Fibroblast of skin of scalp (primary cell): ENCODE measurements around the gene DPY19L2. TPM values are rescaled to one million over a fixed set of nuclear protein-coding genes. Genes with fewer than 3 reads are reported as not detected.
"Not testable (repeated sequence)": the region's sequence is repeated elsewhere in the genome, so short reads cannot be mapped to it uniquely, and the experiment has no call there.

ENCODE experiments used
- DNase-seq: peaks from one replicate; pipeline ENCODE4 v3.0.0-alpha.2; 2013
- polyA plus RNA-seq, 2 experiments: library from polyadenylated mRNA; unstranded; fragments of 120-200 nt; gene quantifications; one replicate each; pipeline ENCODE4 v1.2.1, GENCODE V29; 2013; ENCODE audit not compliant: insufficient read length in 2 of 2

DPY19L2 gene
- 2.7 TPM for polyA plus RNA-seq (2013, experiment 1 of 2; ENCODE audit: insufficient read length)
- polyA plus RNA-seq (2013, experiment 2 of 2; ENCODE audit: insufficient read length), result 2.6 TPM

GRCh38 chr12:63668028-63668799, at the start of gene DPY19L2:
Gene DPY19L2 (minus strand): TSS chr12:63668493. CDS start chr12:63668393, 100 bp downstream.
- peak; percentile 61 for DNase-seq

- DNase-seq, result not testable (repeated sequence)
These were observed 48.6 kb upstream of the DPY19L2 start for GRCh38 chr12:63716891-63717290.

GRCh38 chr12:63715107-63715625, 46.9 kb upstream of the DPY19L2 start:
- not testable (repeated sequence) for DNase-seq

- DNase-seq, result not testable (repeated sequence)
These were observed 46.1 kb upstream of the DPY19L2 start for GRCh38 chr12:63714409-63714808.

GRCh38 chr12:63713681-63714075, 45.4 kb upstream of the DPY19L2 start:
- DNase-seq, result not testable (repeated sequence)

- DNase-seq, result not testable (repeated sequence)
These were observed 44.8 kb upstream of the DPY19L2 start for GRCh38 chr12:63712979-63713680.

GRCh38 chr12:63712376-63712974, 44.2 kb upstream of the DPY19L2 start:
- peak; percentile 6 for DNase-seq

GRCh38 chr12:63711339-63711738, 43.0 kb upstream of the DPY19L2 start:
- DNase-seq, result peak; percentile 46

- no peak for DNase-seq
These were observed 38.0 kb upstream of the DPY19L2 start for GRCh38 chr12:63706336-63706735.

- not testable (repeated sequence) for DNase-seq
These were observed 31.5 kb upstream of the DPY19L2 start for GRCh38 chr12:63699678-63700382.

GRCh38 chr12:63699011-63699410, 30.7 kb upstream of the DPY19L2 start:
- not testable (repeated sequence) for DNase-seq

- DNase-seq, result not testable (repeated sequence)
These were observed 22.5 kb upstream of the DPY19L2 start for GRCh38 chr12:63690837-63691236.

GRCh38 chr12:63689141-63689540, 20.8 kb upstream of the DPY19L2 start:
- DNase-seq, result not testable (repeated sequence)

- DNase-seq, result not testable (repeated sequence)
These were observed 18.3 kb upstream of the DPY19L2 start for GRCh38 chr12:63686623-63687022.

GRCh38 chr12:63685789-63686188, 17.5 kb upstream of the DPY19L2 start:
- not testable (repeated sequence) for DNase-seq

- not testable (repeated sequence) for DNase-seq
These were observed 14.3 kb upstream of the DPY19L2 start for GRCh38 chr12:63682617-63683016.

- DNase-seq, result peak; percentile 20
These were observed 12.5 kb upstream of the DPY19L2 start for GRCh38 chr12:63680758-63681157.

GRCh38 chr12:63672550-63672949, 4.3 kb upstream of the DPY19L2 start:
- not testable (repeated sequence) for DNase-seq

- DNase-seq, result peak; percentile 57
These were observed 1.6 kb upstream of the DPY19L2 start for GRCh38 chr12:63669936-63670335.

- not testable (repeated sequence) for DNase-seq
These were observed 1.1 kb upstream of the DPY19L2 start for GRCh38 chr12:63669427-63669826.

- DNase-seq, result peak; percentile 11
These were observed 590 bp upstream of the DPY19L2 start for GRCh38 chr12:63668800-63669365.

- DNase-seq, result not testable (repeated sequence)
These were observed 5.3 kb downstream of the DPY19L2 start for GRCh38 chr12:63663005-63663404.
